SK-N-MC (cell line): ENCODE data around the gene SPAG17.

Experiments used
- EZH2 ChIP-seq: fragments of 200-600 bp; sonication (generic); IDR thresholded peaks from one replicate; pipeline ENCODE4 v1.6.1; 2017; ENCODE audit warnings: antibody characterized with exemption
- FOXP2 ChIP-seq: optimal IDR thresholded peaks from 2 replicates; pipeline ENCODE3; 2011; ENCODE audit warnings: mild to moderate bottlenecking, moderate library complexity; ENCODE audit not compliant: insufficient read depth; ENCODE audit errors: extremely low read length, control extremely low read depth
- POLR2AphosphoS5 ChIP-seq: IDR thresholded peaks from 2 replicates; pipeline ENCODE4 v1.6.1; 2012; ENCODE audit warnings: mild to moderate bottlenecking, low read depth, low read length, borderline replicate concordance

- TF ChIP-seq POLR2AphosphoS5 (no peak), EZH2 (no peak), FOXP2 (no peak)
These were observed 998 bp upstream of the SPAG17 start for GRCh38 chr1:118186026-118186425.
